GM19468 (cell line): ENCODE results near the gene OAS1.
A peak's percentile ranks its signal among the peaks of the same experiment; 100 is the strongest.

Experiments used
- ATAC-seq: cut with Tn5 transposase; IDR thresholded peaks from one replicate; pipeline ENCODE4 v1.9.1; 2021; ENCODE audit warnings: mild to moderate bottlenecking, moderate library complexity, moderate number of reproducible peaks; ENCODE audit not compliant: unreplicated experiment; ENCODE audit errors: extremely low read depth

The OAS1 gene

GRCh38 chr12:112906712-112907414 lies at the start of gene OAS1:
OAS1 (plus strand) TSS chr12:112906962; CDS start chr12:112907040, 78 bp downstream.
- peak; percentile 83 for ATAC-seq

DNA sequence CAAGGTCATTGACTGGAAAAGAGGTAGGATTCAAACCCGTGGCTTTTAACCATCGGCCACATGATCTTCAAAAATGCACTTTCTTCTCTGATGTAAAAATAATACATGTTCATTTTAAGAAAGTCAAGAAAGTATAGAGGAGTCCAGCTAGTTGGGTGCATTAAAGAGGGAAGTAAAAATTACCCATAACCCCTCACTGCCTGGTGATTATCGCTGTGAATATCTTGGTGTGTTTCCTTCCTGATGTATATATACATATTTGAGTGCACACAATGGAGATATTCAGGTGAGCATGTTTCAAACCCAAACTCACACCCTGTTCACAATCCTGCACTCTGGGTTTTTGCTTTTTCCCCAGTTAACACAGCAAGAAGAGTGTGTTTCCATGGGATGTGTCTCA lies 47.5 kb upstream of the OAS1 start:
- ATAC-seq = no peak

GRCh38 chr12:112860181-112860580 lies 46.6 kb upstream of the OAS1 start:
- ATAC-seq = no peak

DNA sequence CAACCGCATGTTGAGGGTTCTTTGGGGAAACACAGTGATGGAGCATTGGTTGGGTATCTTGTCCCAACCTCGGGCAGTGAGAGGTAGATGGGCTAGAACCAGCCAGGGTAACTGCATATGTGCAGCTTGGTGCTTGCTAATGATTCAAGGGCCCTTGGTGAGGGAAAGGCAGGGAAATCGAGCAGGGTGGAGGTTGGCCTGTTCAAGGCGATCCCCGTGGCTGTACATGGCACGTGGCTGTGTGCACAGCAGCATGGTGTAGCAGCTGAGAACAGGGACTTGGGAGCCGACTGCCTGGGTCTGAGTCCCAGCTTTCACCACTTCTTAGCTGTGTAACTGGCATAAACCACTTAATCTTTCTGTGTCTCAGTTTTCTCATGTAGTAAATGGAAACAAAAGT lies 45.5 kb upstream of the OAS1 start:
- no peak for ATAC-seq

- ATAC-seq = no peak
These were observed 44.0 kb upstream of the OAS1 start for GRCh38 chr12:112862636-112863290.

- ATAC-seq = no peak
These were observed 38.2 kb upstream of the OAS1 start for GRCh38 chr12:112868459-112869041.

GRCh38 chr12:112869091-112869490 lies 37.7 kb upstream of the OAS1 start:
- ATAC-seq = no peak

DNA sequence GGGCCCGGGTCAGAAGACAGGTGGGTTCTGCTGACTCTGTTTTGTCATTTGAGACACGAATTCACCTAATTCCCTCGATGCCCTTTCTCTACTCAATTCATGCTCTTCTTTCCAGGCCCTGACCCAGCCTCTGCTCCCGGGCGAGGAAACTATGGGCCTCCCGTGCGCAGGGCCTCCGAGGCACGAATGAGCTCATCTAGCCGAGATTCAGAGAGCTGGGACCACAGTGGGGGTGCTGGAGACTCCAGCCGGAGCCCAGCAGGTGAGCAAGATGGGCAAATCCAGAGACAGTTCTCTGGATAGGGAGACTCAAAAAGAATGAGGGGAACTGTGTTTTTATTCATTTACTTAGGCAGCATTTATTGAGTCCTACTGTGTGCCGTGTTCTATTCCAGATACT lies 37.0 kb upstream of the OAS1 start:
- ATAC-seq = no peak

GRCh38 chr12:112870267-112870980 lies 36.3 kb upstream of the OAS1 start:
- ATAC-seq = no peak

DNA sequence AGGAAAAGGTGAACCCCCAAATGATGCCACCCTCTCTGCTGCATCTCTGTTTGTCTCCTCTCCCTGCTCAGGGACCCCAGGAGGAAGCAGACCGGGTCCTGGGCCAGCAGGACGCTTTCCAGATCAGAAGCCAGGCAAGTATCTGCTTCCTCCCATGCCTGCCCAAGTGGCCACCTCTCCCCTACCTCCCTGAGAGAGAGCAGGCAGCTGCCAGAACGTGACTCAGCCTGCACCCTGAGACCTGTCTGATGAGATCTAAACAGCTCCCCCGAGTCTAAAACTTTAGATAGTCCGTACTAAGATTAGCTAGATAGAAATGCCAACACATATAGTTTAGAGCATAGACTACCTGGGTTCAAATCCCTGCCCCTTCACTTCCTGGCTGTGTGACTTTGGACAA lies 31.2 kb upstream of the OAS1 start:
- no peak for ATAC-seq

DNA sequence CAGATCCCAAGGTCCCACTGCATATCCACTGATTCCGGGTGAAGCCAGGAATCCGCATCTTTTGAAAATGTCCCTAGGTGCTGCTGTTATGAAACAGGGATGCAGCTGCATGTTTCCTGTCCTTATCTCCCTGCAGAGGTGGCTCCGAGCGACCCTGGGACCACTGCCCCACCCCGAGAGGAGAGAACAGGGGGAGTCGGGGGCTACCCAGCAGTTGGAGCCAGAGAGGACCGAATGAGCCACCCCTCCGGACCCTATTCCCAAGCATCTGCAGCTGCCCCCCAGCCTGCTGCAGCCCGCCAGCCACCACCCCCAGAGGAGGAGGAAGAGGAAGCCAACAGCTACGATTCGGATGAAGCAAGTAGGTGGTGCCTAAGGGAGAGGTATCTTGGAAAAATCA lies 30.3 kb upstream of the OAS1 start:
- ATAC-seq = no peak

DNA sequence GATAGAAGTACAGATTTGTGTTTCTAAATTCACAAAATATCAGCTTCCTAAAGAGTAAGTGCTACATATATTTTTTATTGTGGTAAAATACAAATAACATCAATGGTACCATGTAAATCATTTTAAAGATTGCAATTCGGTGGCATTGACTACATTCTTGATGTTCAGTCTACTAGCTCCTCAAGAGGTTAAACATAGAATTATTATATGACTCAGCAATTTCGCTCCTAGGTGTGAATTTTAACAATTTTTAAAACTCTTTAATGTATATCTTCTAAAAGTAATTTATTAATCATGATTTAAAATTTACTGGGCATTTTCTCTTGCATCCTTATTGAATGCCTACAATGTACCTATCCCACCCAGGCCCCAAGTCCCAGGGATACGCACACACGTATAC lies 29.8 kb upstream of the OAS1 start:
- ATAC-seq = no peak

- no peak for ATAC-seq
These were observed 28.3 kb upstream of the OAS1 start for GRCh38 chr12:112878488-112878887.

DNA sequence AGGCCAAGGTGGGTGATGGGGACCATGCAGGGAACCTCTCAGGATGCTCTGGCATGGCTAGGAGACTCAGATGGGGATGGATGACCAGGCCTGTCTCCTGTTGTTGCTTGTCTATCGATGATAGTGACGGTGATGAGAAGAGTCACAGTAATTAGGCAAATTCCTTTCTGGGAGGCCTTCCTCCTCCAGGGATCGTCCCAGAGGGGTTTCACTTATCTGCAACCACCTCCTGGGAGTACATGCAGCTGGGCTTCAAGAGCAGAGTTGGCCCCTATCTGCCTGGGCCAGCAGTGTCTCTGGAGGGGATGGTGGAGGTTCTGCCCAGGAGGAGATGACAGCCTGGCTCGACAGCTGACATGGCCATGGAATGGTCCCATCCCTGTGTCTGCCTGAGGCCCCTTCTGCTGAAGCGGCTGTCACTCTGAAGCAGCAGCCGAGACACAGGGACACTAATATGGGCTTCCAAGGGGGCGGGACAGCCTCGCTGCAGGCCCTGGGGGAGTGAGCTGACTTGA lies 27.5 kb upstream of the OAS1 start:
- no peak for ATAC-seq

DNA sequence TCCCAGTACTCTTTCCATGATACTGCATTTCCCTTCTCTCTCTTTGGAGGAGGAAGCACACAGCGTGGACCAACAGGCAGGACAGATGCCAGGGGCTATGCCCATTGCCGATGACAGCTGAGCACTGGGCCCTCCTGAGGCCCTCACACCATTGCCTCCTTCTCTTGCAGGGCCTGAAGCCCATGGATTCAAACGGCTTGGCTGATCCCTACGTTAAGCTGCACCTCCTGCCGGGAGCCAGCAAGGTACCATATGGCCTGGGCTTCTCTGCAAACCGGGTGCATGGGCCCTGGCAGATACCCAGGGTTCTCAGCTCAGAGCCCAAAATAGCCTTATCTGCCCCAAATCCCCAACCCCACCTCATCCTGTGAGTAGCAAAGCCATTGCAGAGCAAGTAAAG lies 25.2 kb upstream of the OAS1 start:
- no peak for ATAC-seq

GRCh38 chr12:112885236-112885635 lies 21.5 kb upstream of the OAS1 start:
- no peak for ATAC-seq

- no peak for ATAC-seq
These were observed 19.2 kb upstream of the OAS1 start for GRCh38 chr12:112887550-112887949.

GRCh38 chr12:112891093-112892024 lies 15.4 kb upstream of the OAS1 start:
- ATAC-seq = no peak

- ATAC-seq = no peak
These were observed 13.9 kb upstream of the OAS1 start for GRCh38 chr12:112892856-112893255.

DNA sequence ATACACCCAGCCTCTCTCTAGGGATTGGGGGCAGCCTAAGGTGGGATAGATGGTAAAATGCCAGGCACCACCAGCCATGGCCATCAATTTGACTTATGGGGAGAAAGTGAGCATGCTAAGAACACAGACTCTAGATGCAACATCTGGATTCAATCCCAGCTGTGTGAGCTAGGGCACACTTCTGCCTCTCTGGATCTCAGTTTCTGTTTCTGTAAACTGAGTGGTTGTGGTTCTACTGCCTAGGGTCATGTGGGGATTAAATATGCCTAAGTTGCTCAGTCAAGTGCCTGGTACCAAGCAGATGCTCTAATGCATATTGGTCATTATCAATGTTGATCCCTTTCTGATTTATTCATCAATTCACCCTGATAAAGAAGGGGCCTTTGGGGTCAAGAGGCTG lies 12.6 kb upstream of the OAS1 start:
- ATAC-seq = no peak
